ENCODE measurements around the gene EPOP.

GRCh38 chr17:38659415-38659814 lies 15.3 kb downstream of the EPOP start:
- TF ChIP-seq CTCF (conservative IDR thresholded peaks at IDR 0.05): no peak
- TF ChIP-seq ZFX (IDR thresholded peaks at IDR 0.05): no peak
